HEK293 (cell line): ENCODE results near the gene ADI1.
"Not testable (repeated sequence)": the region's sequence is repeated elsewhere in the genome, so short reads cannot be mapped to it uniquely, and the experiment has no call there.

ENCODE experiments used
- CTCF ChIA-PET: fragments of 350-600 bp; formaldehyde crosslinking; extraction: SDS; loops from one replicate; lab custom pipeline; 2021; ENCODE audit warnings: antibody characterized with exemption; lab: Yijun Ruan, JAX
- POLR2A ChIA-PET: fragments of 300-600 bp; formaldehyde crosslinking; extraction: SDS; loops from one replicate; lab custom pipeline; 2020; ENCODE audit warnings: antibody characterized with exemption, inconsistent platforms; lab: Yijun Ruan, JAX
- H3K27ac ChIP-seq: fragments of 200-500 bp; sonication (Bioruptor generic); 2 replicates; pipeline ENCODE4 v1.5.1; 2014; ENCODE audit warnings: low read depth, low read length, control low read depth, inconsistent platforms; ENCODE audit errors: extremely low read depth
- H3K36me3 ChIP-seq, 2 experiments: fragments of 200-500 bp in 1 of 2; sonication (Bioruptor generic) in 1 of 2; 1 replicate in 1 of 2; 2 replicates in 1 of 2; pipeline ENCODE4 v1.5.1; 2014 to 2017; ENCODE audit warnings: inconsistent platforms in 2 of 2, low read length in 2 of 2; ENCODE audit not compliant: control insufficient read depth in 2 of 2, insufficient read depth in 1 of 2
- H3K4me1 ChIP-seq: fragments of 200-500 bp; sonication (Bioruptor generic); 2 replicates; pipeline ENCODE4 v1.5.1; 2014; ENCODE audit warnings: mild to moderate bottlenecking, low read length, inconsistent platforms; ENCODE audit not compliant: control insufficient read depth, insufficient read depth
- H3K4me3 ChIP-seq: 2 replicates; pipeline ENCODE4 v1.5.1; 2011; ENCODE audit warnings: low read depth, mild to moderate bottlenecking, control low read depth, low read length, moderate library complexity
- H3K9me3 ChIP-seq: fragments of 200-500 bp; sonication (Bioruptor generic); 2 replicates; pipeline ENCODE4 v1.5.1; 2014; ENCODE audit warnings: low read depth, low read length, inconsistent platforms; ENCODE audit not compliant: control insufficient read depth, insufficient read depth
- IKZF3 ChIP-seq: fragments of 450-650 bp; IDR thresholded peaks from 2 replicates; pipeline ENCODE4 v1.5.0; 2018; ENCODE audit warnings: missing biosample characterization, mild to moderate bottlenecking, missing genetic modification characterization, moderate library complexity
- PRDM2 ChIP-seq: fragments of 450-650 bp; formaldehyde crosslinking; IDR thresholded peaks from 2 replicates; pipeline ENCODE4 v1.5.1; 2016; ENCODE audit warnings: missing biosample characterization, missing genetic modification characterization, borderline replicate concordance
- SETDB1 ChIP-seq: IDR thresholded peaks from one replicate; pipeline ENCODE4 v1.6.1; 2017; ENCODE audit warnings: mild to moderate bottlenecking, low read length, moderate library complexity, mixed read lengths; ENCODE audit not compliant: insufficient read length
- ZNF112 ChIP-seq: fragments of 450-650 bp; formaldehyde crosslinking; IDR thresholded peaks from 2 replicates; pipeline ENCODE4 v1.5.0; 2017; ENCODE audit warnings: missing biosample characterization, missing genetic modification characterization
- ZNF223 ChIP-seq: fragments of 450-650 bp; formaldehyde crosslinking; IDR thresholded peaks from 2 replicates; pipeline ENCODE4 v1.5.1; 2016; ENCODE audit warnings: missing biosample characterization, missing genetic modification characterization
- ZNF449 ChIP-seq: fragments of 450-650 bp; formaldehyde crosslinking; IDR thresholded peaks from 2 replicates; pipeline ENCODE4 v1.5.1; 2017; ENCODE audit warnings: missing biosample characterization, mild to moderate bottlenecking, missing genetic modification characterization, moderate library complexity
- ZNF473 ChIP-seq: fragments of 450-650 bp; formaldehyde crosslinking; IDR thresholded peaks from 2 replicates; pipeline ENCODE4 v1.5.1; 2017; ENCODE audit warnings: missing biosample characterization, missing genetic modification characterization
- ZNF626 ChIP-seq: fragments of 450-650 bp; sonication (Bioruptor Pico); formaldehyde crosslinking; IDR thresholded peaks from 2 replicates; pipeline ENCODE4 v1.5.1; 2018; ENCODE audit warnings: missing biosample characterization, missing genetic modification characterization, inconsistent platforms
- ZNF704 ChIP-seq: fragments of 450-650 bp; formaldehyde crosslinking; IDR thresholded peaks from 2 replicates; pipeline ENCODE4 v1.5.1; 2016; ENCODE audit warnings: missing biosample characterization, missing genetic modification characterization

Gene ADI1

GRCh38 chr2:3517948-3518495 is 1.3 kb downstream of the ADI1 start:
- ChIA-PET CTCF (interaction anchor here (0.6 kb wide), 1 partner anchor 132 kb away, joined by 4 read pairs; no protein-coding TSS in a partner anchor), POLR2A (interaction anchor here (1.0 to 2.6 kb wide), 8 partner anchors 14 to 140 kb away, joined by 3 to 19 read pairs (median 6); partner anchors contain the start of genes EIPR1, RNASEH1, RPS7 and TRAPPC12)
- Histone ChIP-seq H3K9me3 (no peaks in the 10 kb centered on the region), H3K27ac (peak overlapping the region; percentile 92), H3K4me3 (peak overlapping the region; percentile 91), H3K4me1 (0 out of 2 replicates have a peak, but pooled peaks cover 5% of the 10 kb centered on the region), H3K36me3 (peaks cover 0 to 20% of the 10 kb centered on the region in 2 experiments; a peak in 1 of 3 replicates)
- TF ChIP-seq IKZF3 (tag by site-specific recombination): peak; percentile 61
- no peak for TF ChIP-seq ZNF112 (tag by site-specific recombination)
- no peak for TF ChIP-seq ZNF473 (tag by site-specific recombination)
- no peak for TF ChIP-seq ZNF449 (tag by site-specific recombination)
- no peak for TF ChIP-seq ZNF626

GRCh38 chr2:3516831-3517230 is 2.5 kb downstream of the ADI1 start:
- ChIA-PET CTCF (interaction anchor here (0.8 kb wide), 1 partner anchor 96 kb away, joined by 3 read pairs; no protein-coding TSS in a partner anchor), POLR2A (interaction anchor here (0.7 to 1.7 kb wide), 2 partner anchors 41 to 125 kb away, joined by 4 to 8 read pairs; partner anchors contain the start of gene RNASEH1)
- TF ChIP-seq PRDM2 (no peak), ZNF223 (tag by site-specific recombination) (no peak), ZNF704 (tag by site-specific recombination) (no peak)
- Histone ChIP-seq H3K9me3 (no peaks in the 10 kb centered on the region), H3K36me3 (peaks cover 0 to 32% of the 10 kb centered on the region in 2 experiments; a peak in 1 of 3 replicates), H3K4me1 (0 out of 2 replicates have a peak, but pooled peaks cover 5% of the 10 kb centered on the region), H3K4me3 (no peak overlapping the region), H3K27ac (no peak overlapping the region)

- POLR2A ChIA-PET, H3K27ac ChIP-seq, CTCF ChIA-PET, H3K4me3 ChIP-seq, H3K9me3 ChIP-seq, H3K4me1 ChIP-seq: not testable (repeated sequence)
- peak; percentile 27 for TF ChIP-seq SETDB1
- H3K36me3 ChIP-seq: peaks cover 0 to 46% of the 10 kb centered on the region in 2 experiments; a peak in 1 of 3 replicates
These were observed 3.9 kb downstream of the ADI1 start for GRCh38 chr2:3515438-3515837.
